SK-N-SH treated with all-trans-retinoic acid at 6 μM for 48 hours (cell line): ENCODE measurements around the gene ZP1.

Experiments
- BACH2 ChIP-seq: fragments of 250-450 bp; sonication (Bioruptor Pico); IDR thresholded peaks from 2 replicates; pipeline ENCODE4 v1.9.0; 2021; ENCODE audit warnings: mild to moderate bottlenecking, borderline replicate concordance
- GLIS3 ChIP-seq: fragments of 250-450 bp; sonication (Bioruptor Pico); IDR thresholded peaks from 2 replicates; pipeline ENCODE4 v1.5.0; 2020; ENCODE audit warnings: mild to moderate bottlenecking, moderate library complexity
- ISL1 ChIP-seq: fragments of 250-450 bp; sonication (Bioruptor Pico); IDR thresholded peaks from 2 replicates; pipeline ENCODE4 v2.1.2; 2022; ENCODE audit warnings: mild to moderate bottlenecking, moderate library complexity
- SNAI2 ChIP-seq: fragments of 250-450 bp; sonication (Bioruptor Pico); IDR thresholded peaks from 2 replicates; pipeline ENCODE4 v1.5.0; 2020; ENCODE audit warnings: mild to moderate bottlenecking, moderate library complexity
- TOX ChIP-seq: fragments of 250-450 bp; sonication (Bioruptor Pico); IDR thresholded peaks from 2 replicates; pipeline ENCODE4 v1.8.0; 2021; ENCODE audit warnings: mild to moderate bottlenecking, moderate library complexity, borderline replicate concordance
- ZC3H10 ChIP-seq: fragments of 250-450 bp; sonication (Bioruptor Pico); IDR thresholded peaks from 2 replicates; pipeline ENCODE4 v1.5.1; 2021; ENCODE audit warnings: mild to moderate bottlenecking, moderate library complexity
- ZFP3 ChIP-seq: fragments of 250-450 bp; sonication (Bioruptor Pico); IDR thresholded peaks from 2 replicates; pipeline ENCODE4 v1.5.0; 2020; ENCODE audit warnings: mild to moderate bottlenecking, moderate library complexity
- ZFP30 ChIP-seq: fragments of 450-650 bp; formaldehyde crosslinking; IDR thresholded peaks from 2 replicates; pipeline ENCODE4 v1.5.0; 2022; ENCODE audit warnings: mild to moderate bottlenecking, moderate library complexity
- TF ChIP-seq, protein P1 (sequence below): fragments of 250-450 bp; sonication (Bioruptor Pico); IDR thresholded peaks from 2 replicates; pipeline ENCODE4 v1.5.0; 2020; ENCODE audit warnings: mild to moderate bottlenecking, moderate library complexity
- TF ChIP-seq, protein P2 (sequence below): fragments of 250-450 bp; sonication (Bioruptor Pico); IDR thresholded peaks from 2 replicates; pipeline ENCODE4 v1.5.1; 2020; ENCODE audit warnings: low read depth, mild to moderate bottlenecking, moderate library complexity
- TF ChIP-seq, protein P3 (sequence below): fragments of 250-450 bp; sonication (Bioruptor Pico); IDR thresholded peaks from 2 replicates; pipeline ENCODE4 v1.8.0; 2020; ENCODE audit warnings: mild to moderate bottlenecking, moderate library complexity, borderline replicate concordance

DNA sequence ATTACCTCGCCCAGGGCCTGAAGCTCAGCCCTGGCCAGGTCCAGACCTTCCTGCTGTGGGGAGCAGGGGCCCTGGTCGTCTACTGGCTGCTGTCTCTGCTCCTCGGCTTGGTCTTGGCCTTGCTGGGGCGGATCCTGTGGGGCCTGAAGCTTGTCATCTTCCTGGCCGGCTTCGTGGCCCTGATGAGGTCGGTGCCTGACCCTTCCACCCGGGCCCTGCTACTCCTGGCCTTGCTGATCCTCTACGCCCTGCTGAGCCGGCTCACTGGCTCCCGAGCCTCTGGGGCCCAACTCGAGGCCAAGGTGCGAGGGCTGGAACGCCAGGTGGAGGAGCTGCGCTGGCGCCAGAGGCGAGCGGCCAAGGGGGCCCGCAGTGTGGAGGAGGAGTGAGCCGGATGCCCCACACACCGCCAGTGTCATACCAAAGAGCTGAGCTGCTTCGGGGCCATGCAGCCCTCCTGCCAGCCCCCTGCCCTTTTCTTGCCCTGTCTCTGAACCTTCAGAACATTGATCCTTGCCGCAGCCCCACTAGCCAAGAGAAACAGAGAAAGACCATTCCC lies 54.5 kb downstream of the ZP1 start:
- TF ChIP-seq, protein P1, sequence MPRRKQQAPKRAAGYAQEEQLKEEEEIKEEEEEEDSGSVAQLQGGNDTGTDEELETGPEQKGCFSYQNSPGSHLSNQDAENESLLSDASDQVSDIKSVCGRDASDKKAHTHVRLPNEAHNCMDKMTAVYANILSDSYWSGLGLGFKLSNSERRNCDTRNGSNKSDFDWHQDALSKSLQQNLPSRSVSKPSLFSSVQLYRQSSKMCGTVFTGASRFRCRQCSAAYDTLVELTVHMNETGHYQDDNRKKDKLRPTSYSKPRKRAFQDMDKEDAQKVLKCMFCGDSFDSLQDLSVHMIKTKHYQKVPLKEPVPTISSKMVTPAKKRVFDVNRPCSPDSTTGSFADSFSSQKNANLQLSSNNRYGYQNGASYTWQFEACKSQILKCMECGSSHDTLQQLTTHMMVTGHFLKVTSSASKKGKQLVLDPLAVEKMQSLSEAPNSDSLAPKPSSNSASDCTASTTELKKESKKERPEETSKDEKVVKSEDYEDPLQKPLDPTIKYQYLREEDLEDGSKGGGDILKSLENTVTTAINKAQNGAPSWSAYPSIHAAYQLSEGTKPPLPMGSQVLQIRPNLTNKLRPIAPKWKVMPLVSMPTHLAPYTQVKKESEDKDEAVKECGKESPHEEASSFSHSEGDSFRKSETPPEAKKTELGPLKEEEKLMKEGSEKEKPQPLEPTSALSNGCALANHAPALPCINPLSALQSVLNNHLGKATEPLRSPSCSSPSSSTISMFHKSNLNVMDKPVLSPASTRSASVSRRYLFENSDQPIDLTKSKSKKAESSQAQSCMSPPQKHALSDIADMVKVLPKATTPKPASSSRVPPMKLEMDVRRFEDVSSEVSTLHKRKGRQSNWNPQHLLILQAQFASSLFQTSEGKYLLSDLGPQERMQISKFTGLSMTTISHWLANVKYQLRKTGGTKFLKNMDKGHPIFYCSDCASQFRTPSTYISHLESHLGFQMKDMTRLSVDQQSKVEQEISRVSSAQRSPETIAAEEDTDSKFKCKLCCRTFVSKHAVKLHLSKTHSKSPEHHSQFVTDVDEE, result no peak
- no peak for TF ChIP-seq SNAI2 (CRISPR knock-in tag)
- TF ChIP-seq, protein P2, sequence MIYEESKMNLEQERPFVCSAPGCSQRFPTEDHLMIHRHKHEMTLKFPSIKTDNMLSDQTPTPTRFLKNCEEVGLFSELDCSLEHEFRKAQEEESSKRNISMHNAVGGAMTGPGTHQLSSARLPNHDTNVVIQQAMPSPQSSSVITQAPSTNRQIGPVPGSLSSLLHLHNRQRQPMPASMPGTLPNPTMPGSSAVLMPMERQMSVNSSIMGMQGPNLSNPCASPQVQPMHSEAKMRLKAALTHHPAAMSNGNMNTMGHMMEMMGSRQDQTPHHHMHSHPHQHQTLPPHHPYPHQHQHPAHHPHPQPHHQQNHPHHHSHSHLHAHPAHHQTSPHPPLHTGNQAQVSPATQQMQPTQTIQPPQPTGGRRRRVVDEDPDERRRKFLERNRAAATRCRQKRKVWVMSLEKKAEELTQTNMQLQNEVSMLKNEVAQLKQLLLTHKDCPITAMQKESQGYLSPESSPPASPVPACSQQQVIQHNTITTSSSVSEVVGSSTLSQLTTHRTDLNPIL (CRISPR knock-in tag), result no peak
- no peak for TF ChIP-seq ZFP3 (CRISPR knock-in tag)
- no peak for TF ChIP-seq ISL1 (CRISPR knock-in tag)
- TF ChIP-seq BACH2 (CRISPR knock-in tag), result no peak
- TF ChIP-seq GLIS3, result no peak
- TF ChIP-seq ZFP30 (CRISPR knock-in tag), result no peak
- no peak for TF ChIP-seq TOX (CRISPR knock-in tag)
- no peak for TF ChIP-seq ZC3H10 (CRISPR knock-in tag)
- TF ChIP-seq, protein P3, sequence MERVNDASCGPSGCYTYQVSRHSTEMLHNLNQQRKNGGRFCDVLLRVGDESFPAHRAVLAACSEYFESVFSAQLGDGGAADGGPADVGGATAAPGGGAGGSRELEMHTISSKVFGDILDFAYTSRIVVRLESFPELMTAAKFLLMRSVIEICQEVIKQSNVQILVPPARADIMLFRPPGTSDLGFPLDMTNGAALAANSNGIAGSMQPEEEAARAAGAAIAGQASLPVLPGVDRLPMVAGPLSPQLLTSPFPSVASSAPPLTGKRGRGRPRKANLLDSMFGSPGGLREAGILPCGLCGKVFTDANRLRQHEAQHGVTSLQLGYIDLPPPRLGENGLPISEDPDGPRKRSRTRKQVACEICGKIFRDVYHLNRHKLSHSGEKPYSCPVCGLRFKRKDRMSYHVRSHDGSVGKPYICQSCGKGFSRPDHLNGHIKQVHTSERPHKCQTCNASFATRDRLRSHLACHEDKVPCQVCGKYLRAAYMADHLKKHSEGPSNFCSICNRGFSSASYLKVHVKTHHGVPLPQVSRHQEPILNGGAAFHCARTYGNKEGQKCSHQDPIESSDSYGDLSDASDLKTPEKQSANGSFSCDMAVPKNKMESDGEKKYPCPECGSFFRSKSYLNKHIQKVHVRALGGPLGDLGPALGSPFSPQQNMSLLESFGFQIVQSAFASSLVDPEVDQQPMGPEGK (CRISPR knock-in tag), result no peak
